ENCODE results near the gene STX1A. TPM values are rescaled to one million over a fixed set of nuclear protein-coding genes. Genes with fewer than 3 reads are reported as not detected.

STX1A gene
- total and polyA plus RNA-seq, 2 of the 8 experiments (the other 6 are each of a cell fraction or from before 2014, with no cell fraction given), result 13.5 to 17.5 TPM

- Histone ChIP-seq H4K20me1 (replicated peaks in 1 of 2; ENCODE audit: control insufficient read depth in 1 of 2, insufficient read depth in 2 of 2, low read length in 2 of 2) (peaks cover 8 to 20% of the 10 kb centered on the region in 2 experiments), H4K91ac (replicated peaks; ENCODE audit: insufficient read length, low read length) (peak overlapping the region; percentile 50), H2AFZ (ENCODE audit: low read length) (no peak overlapping the region), H3K9me3 (ENCODE audit: insufficient read depth in 2 of 2, low read depth in 1 of 2, low read length in 1 of 2) (no peaks in the 10 kb centered on the region), H2AK5ac (ENCODE audit: low read depth, low read length) (0 out of 2 replicates have a peak overlapping the region, but pooled peaks have one; percentile 71), H3K4me1 (replicated peaks in 1 of 4; ENCODE audit: control insufficient read depth in 3 of 4, insufficient read depth in 4 of 4, low read length in 3 of 4) (peaks cover 3 to 43% (median 25%) of the 10 kb centered on the region in 4 experiments), H3K14ac (ENCODE audit: insufficient read length) (no peak overlapping the region), H3K4ac (replicated peaks; ENCODE audit: insufficient read length, low read depth, low read length) (no peak overlapping the region), H2BK20ac (ENCODE audit: low read length) (no peak overlapping the region), H3K79me1 (ENCODE audit: low read depth, low read length) (no peaks in the 10 kb centered on the region), H2BK120ac (replicated peaks; ENCODE audit: low read depth, low read length) (no peak overlapping the region), H2BK5ac (ENCODE audit: low read depth, low read length) (peak overlapping the region; percentile 40; the same call in 1 of the 2 replicates), H4K8ac (ENCODE audit: extremely low read depth, insufficient read depth, low read length) (peak overlapping the region; percentile 96; the same call in 1 of the 2 replicates), H3K56ac (replicated peaks; ENCODE audit: insufficient read length, low read depth, low read length) (peak overlapping the region; percentile 34), H3K4me2 (ENCODE audit: insufficient read depth in 1 of 2, low read depth in 2 of 2, low read length in 2 of 2) (peak overlapping the region; percentile 65 to 85), H3K18ac (ENCODE audit: extremely low read depth, low read length) (peak overlapping the region; percentile 87), H3K4me3 (ENCODE audit: extremely low read depth in 1 of 4, insufficient read depth in 2 of 4, low read depth in 3 of 4, low read length in 4 of 4) (peak overlapping the region; percentile 70 to 93 (median 82)), H3K27ac (ENCODE audit: low read depth, low read length) (peak overlapping the region; percentile 91), H3K36me3 (ENCODE audit: control insufficient read depth in 2 of 4, insufficient read depth in 4 of 4, low read length in 3 of 4) (peaks cover 4 to 16% (median 8%) of the 10 kb centered on the region in 4 experiments; a peak in 5 of 8 replicates), H3K23ac (ENCODE audit: insufficient read length) (no peak overlapping the region), H3K9ac (replicated peaks in 1 of 4; ENCODE audit: extremely low read depth in 1 of 4, low read depth in 3 of 4, low read length in 3 of 4) (peak overlapping the region; percentile 72 to 98 (median 92)), H2BK15ac (ENCODE audit: low read length) (no peak overlapping the region), H2BK12ac (ENCODE audit: low read depth, low read length) (peak overlapping the region; percentile 82; the same call in 1 of the 2 replicates), H4K5ac (ENCODE audit: insufficient read length, low read depth, low read length) (peak overlapping the region; percentile 77), H3K79me2 (ENCODE audit: control insufficient read depth in 1 of 2, insufficient read depth in 2 of 2, low read length in 2 of 2) (peaks cover 0 to 8% of the 10 kb centered on the region in 2 experiments; a peak in 1 of 4 replicates), H3K27me3 (replicated peaks in 1 of 4; ENCODE audit: control insufficient read depth in 3 of 4, extremely low read depth in 1 of 4, insufficient read depth in 3 of 4, low read length in 3 of 4) (peaks cover 0 to 2% (median 0%) of the 10 kb centered on the region in 4 experiments; a peak in 2 of 7 replicates), H3K23me2 (ENCODE audit: low read depth, low read length) (peaks cover 18% of the 10 kb centered on the region)
- POLR2A ChIA-PET (ENCODE audit: partially characterized antibody), result interaction anchor here (1.0 to 9.6 kb wide), 11 partner anchors 9 to 167 kb away, joined by 3 to 82 read pairs (median 4); partner anchors contain the start of genes CLDN3, CLDN4, METTL27 and MLXIPL
- CTCF ChIA-PET (ENCODE audit: partially characterized antibody), result interaction anchor here (0.6 to 11.1 kb wide), 9 partner anchors 10 to 287 kb away, joined by 3 to 87 read pairs (median 4); no protein-coding TSS in a partner anchor
- FAIRE-seq, result no peak
- no peak for DNase-seq (ENCODE audit: low read depth in 1 of 2, low spot score in 2 of 2)
- 59% methylated on average over 13 of the region's 13 CpGs; no CpG with 5 or more reads in 1 of the 2 experiments for WGBS, 2 experiments (ENCODE audit: extremely low coverage in 1 of 2, insufficient coverage in 1 of 2, insufficient read length in 1 of 2, insufficient replicate concordance in 2 of 2, low coverage in 1 of 2, low lambda C conversion rate in 2 of 2, missing lambda C conversion rate in 1 of 2)
- TF ChIP-seq SAP30 (IDR thresholded peaks at IDR 0.05; ENCODE audit: insufficient read depth, insufficient replicate concordance, low read length) (no peak), JUND (IDR thresholded peaks at IDR 0.05; ENCODE audit: low read length) (no peak), TEAD4 (IDR thresholded peaks at IDR 0.05; ENCODE audit: low read depth, low read length) (no peak), SUZ12 (IDR thresholded peaks at IDR 0.05; ENCODE audit: low read length) (no peak), TAF7 (optimal IDR thresholded peaks at IDR 0.05; ENCODE audit: borderline replicate concordance, low read depth, low read length) (no peak), KDM5A (IDR thresholded peaks at IDR 0.05; ENCODE audit: low read length) (no peak)
Measured at GRCh38 chr7:73739387-73739767, 19.9 kb upstream of the STX1A start.

Data from H1 (cell line).